WTC11 (cell line): ENCODE results near the gene CLPTM1. TPM values are rescaled to one million over a fixed set of nuclear protein-coding genes. Genes with fewer than 3 reads are reported as not detected.
"Not testable (repeated sequence)": the region's sequence is repeated elsewhere in the genome, so short reads cannot be mapped to it uniquely, and the experiment has no call there.

Experiments
- ATAC-seq: fragments of 200-7000 bp; cut with Tn5 transposase; 2 replicates; pipeline ENCODE4 v1.10.0; 2021; ENCODE audit warnings: mild to moderate bottlenecking, moderate library complexity
- CTCF ChIA-PET: fragments of 300-600 bp; sonication (Branson Sonifier 250); formaldehyde crosslinking; loops from one replicate; lab custom pipeline; 2021; ENCODE audit warnings: antibody characterized with exemption; lab: Charles Lee
- POLR2A ChIA-PET: fragments of 350-600 bp; sonication (Branson Sonifier 250); formaldehyde crosslinking; loops from one replicate; lab custom pipeline; 2021; ENCODE audit warnings: antibody characterized with exemption; lab: Charles Lee
- DNase-seq: peaks from one replicate; pipeline ENCODE4 v3.0.0; 2021; ENCODE audit warnings: low spot score
- H3K27ac Mint-ChIP-seq: 2 replicates; pipeline ENCODE4 v1.8.0; 2021; ENCODE audit warnings: mixed read lengths
- H3K27me3 Mint-ChIP-seq: 2 replicates; pipeline ENCODE4 v1.8.0; 2021; ENCODE audit warnings: low read depth, mild to moderate bottlenecking, moderate library complexity, mixed read lengths
- H3K36me3 Mint-ChIP-seq: 2 replicates; pipeline ENCODE4 v1.8.0; 2021; ENCODE audit warnings: mixed read lengths
- H3K4me1 Mint-ChIP-seq: 2 replicates; pipeline ENCODE4 v1.8.0; 2022; ENCODE audit warnings: mixed read lengths
- H3K4me3 Mint-ChIP-seq: 2 replicates; pipeline ENCODE4 v1.8.0; 2021; ENCODE audit warnings: mild to moderate bottlenecking, moderate library complexity, mixed read lengths
- H3K9me3 Mint-ChIP-seq: 2 replicates; pipeline ENCODE4 v1.8.0; 2021; ENCODE audit warnings: mixed read lengths
- ARID4B ChIP-seq: sonication (generic); formaldehyde crosslinking; IDR thresholded peaks from 2 replicates; pipeline ENCODE4 v1.8.0; 2023; ENCODE audit warnings: missing genetic modification reagents, mild to moderate bottlenecking, borderline replicate concordance
- CDX4 ChIP-seq: fragments of 250-450 bp; sonication (Bioruptor Pico); IDR thresholded peaks from 2 replicates; pipeline ENCODE4 v1.9.0; 2021; ENCODE audit warnings: moderate library complexity, mild to moderate bottlenecking, inconsistent platforms, borderline replicate concordance
- FOXP4 ChIP-seq: sonication (generic); formaldehyde crosslinking; IDR thresholded peaks from 2 replicates; pipeline ENCODE4 v1.8.0; 2022; ENCODE audit warnings: mild to moderate bottlenecking, missing genetic modification reagents
- GTF2I ChIP-seq: fragments of 250-450 bp; sonication (Bioruptor Pico); conservative IDR thresholded peaks from 2 replicates; pipeline ENCODE4 v1.4.0; 2021; ENCODE audit warnings: mild to moderate bottlenecking
- SMAD4 ChIP-seq: sonication (generic); formaldehyde crosslinking; IDR thresholded peaks from 2 replicates; pipeline ENCODE4 v1.8.0; 2022; ENCODE audit warnings: mild to moderate bottlenecking, missing genetic modification reagents
- TP53 ChIP-seq: sonication (generic); formaldehyde crosslinking; IDR thresholded peaks from 2 replicates; pipeline ENCODE4 v1.8.1; 2023; ENCODE audit warnings: mild to moderate bottlenecking, missing genetic modification reagents
- ZNF138 ChIP-seq: sonication (generic); formaldehyde crosslinking; conservative IDR thresholded peaks from 2 replicates; pipeline ENCODE4 v1.8.1; 2022; ENCODE audit warnings: mild to moderate bottlenecking, moderate library complexity, missing genetic modification reagents
- ZNF416 ChIP-seq: fragments of 250-450 bp; sonication (Bioruptor Pico); IDR thresholded peaks from 2 replicates; pipeline ENCODE4 v1.9.0; 2021; ENCODE audit warnings: mild to moderate bottlenecking, inconsistent platforms
- ZNF425 ChIP-seq: fragments of 250-450 bp; sonication (Bioruptor Pico); conservative IDR thresholded peaks from 2 replicates; pipeline ENCODE4 v1.9.0; 2021; ENCODE audit warnings: mild to moderate bottlenecking
- ZSCAN18 ChIP-seq: fragments of 250-450 bp; sonication (Bioruptor Pico); IDR thresholded peaks from 2 replicates; pipeline ENCODE4 v2.1.2; 2022; ENCODE audit warnings: mild to moderate bottlenecking, moderate library complexity
- total RNA-seq: library from RNA; stranded (reverse); gene quantifications from 3 replicates; pipeline ENCODE4 v1.2.3, GENCODE V29; 2021

CLPTM1 gene
- total RNA-seq, 1 experiment from 2014 or later, result 85.6 TPM

- TF ChIP-seq TP53 (CRISPR knock-in tag) (no peak), FOXP4 (CRISPR knock-in tag) (no peak), CDX4 (no peak), ZNF425 (CRISPR knock-in tag) (no peak), ARID4B (CRISPR knock-in tag) (no peak), ZNF138 (CRISPR knock-in tag) (no peak)
Measured at GRCh38 chr19:44993926-44994537, 38.9 kb downstream of the CLPTM1 start (continued).

GRCh38 chr19:44998025-44998424 lies 42.8 kb downstream of the CLPTM1 start:
- no peak overlapping the region for H3K27ac Mint-ChIP-seq
- H3K4me1 Mint-ChIP-seq, result peaks cover 6% of the 10 kb centered on the region; the same call in 1 of the 2 replicates
- peaks cover 9% of the 10 kb centered on the region for H3K27me3 Mint-ChIP-seq
- H3K9me3 Mint-ChIP-seq, result peaks cover 4% of the 10 kb centered on the region
- H3K4me3 Mint-ChIP-seq, result no peak overlapping the region
- DNase-seq (no peak), ATAC-seq (no peak)
- no peak for TF ChIP-seq ZSCAN18 (CRISPR knock-in tag)
- no peak for TF ChIP-seq ZNF416 (CRISPR knock-in tag)
- TF ChIP-seq SMAD4 (CRISPR knock-in tag), result no peak
- peak; percentile 78; the same call in 1 of the 2 replicates for TF ChIP-seq GTF2I (CRISPR knock-in tag)
- POLR2A ChIA-PET, result interaction anchor here (0.8 kb wide), 1 partner anchor 415 kb away, joined by 6 read pairs; no protein-coding TSS in a partner anchor
- CTCF ChIA-PET, result interaction anchor here (1.8 to 2.2 kb wide), 2 partner anchors 9 to 61 kb away, joined by 4 to 5 read pairs; no protein-coding TSS in a partner anchor
- H3K36me3 Mint-ChIP-seq, result no peaks in the 10 kb centered on the region

- ATAC-seq, H3K4me3 Mint-ChIP-seq, H3K36me3 Mint-ChIP-seq, H3K27ac Mint-ChIP-seq, H3K27me3 Mint-ChIP-seq, DNase-seq, H3K4me1 Mint-ChIP-seq, H3K9me3 Mint-ChIP-seq: not testable (repeated sequence)
- ChIA-PET POLR2A (interaction anchor here (0.8 kb wide), 1 partner anchor 416 kb away, joined by 6 read pairs; no protein-coding TSS in a partner anchor), CTCF (interaction anchor here (1.8 to 2.2 kb wide), 2 partner anchors 10 to 60 kb away, joined by 4 to 5 read pairs; no protein-coding TSS in a partner anchor)
Measured at GRCh38 chr19:44999131-44999925, 44.1 kb downstream of the CLPTM1 start.

GRCh38 chr19:45000665-45001064 lies 45.5 kb downstream of the CLPTM1 start:
- H3K4me1 Mint-ChIP-seq, H3K27ac Mint-ChIP-seq, DNase-seq, H3K36me3 Mint-ChIP-seq, ATAC-seq, H3K27me3 Mint-ChIP-seq, H3K9me3 Mint-ChIP-seq: not testable (repeated sequence)
- POLR2A ChIA-PET, result interaction anchor here (1.1 kb wide), 1 partner anchor 92 kb away, joined by 8 read pairs; the partner anchor contains the start of gene PPP1R37
- peak overlapping the region; percentile 48 for H3K4me3 Mint-ChIP-seq
- CTCF ChIA-PET, result interaction anchor here (0.9 to 3.1 kb wide), 3 partner anchors 12 to 59 kb away, joined by 5 to 20 read pairs (median 16); no protein-coding TSS in a partner anchor
